Stomach (tissue), 9 donors: ENCODE data around the gene VRK3. TPM values are rescaled to one million over a fixed set of nuclear protein-coding genes. Genes with fewer than 3 reads are reported as not detected.

Experiments
- DNase-seq, 2 donors: peaks; one replicate each; pipeline versions ENCODE4 v3.0.0 to v3.0.0-alpha.2; 2013 to 2019
- H3K27ac ChIP-seq, 5 donors: fragments of 200-600 bp in 4 of 5; sonication (generic) in 4 of 5; one replicate each; pipeline ENCODE4 v1.5.1; 2013 to 2019; ENCODE audit warnings: mild to moderate bottlenecking in 1 of 5, moderate library complexity in 1 of 5
- H3K27me3 ChIP-seq, 3 donors: fragments of 200-600 bp; sonication (generic); one replicate each; pipeline ENCODE4 v1.5.1; 2017 to 2019; ENCODE audit warnings: mixed run types in 1 of 3
- H3K36me3 ChIP-seq, 4 donors: fragments of 200-600 bp; sonication (generic); 1 replicate in 3 of 4; 2 replicates in 1 of 4; pipeline ENCODE4 v1.5.1; 2016 to 2019
- H3K4me1 ChIP-seq, 4 donors: fragments of 200-600 bp; sonication (generic); one replicate each; pipeline ENCODE4 v1.5.1; 2016 to 2019
- H3K4me3 ChIP-seq, 4 donors: fragments of 200-600 bp; sonication (generic) in 3 of 4; one replicate each; pipeline ENCODE4 v1.5.1; 2016 to 2019; ENCODE audit warnings: mild to moderate bottlenecking in 1 of 4
- H3K9me3 ChIP-seq, 4 donors: fragments of 200-600 bp; sonication (generic); one replicate each; pipeline ENCODE4 v1.5.1; 2016 to 2019
- CTCF ChIP-seq, 7 experiments: fragments of 450-650 bp in 4 of 7; fragments of 200-600 bp in 3 of 7; sonication (generic) in 3 of 7; IDR thresholded peaks; one replicate each; pipeline ENCODE4 v1.5.1; 2016 to 2019; ENCODE audit warnings: antibody characterized with exemption in 7 of 7, control low read depth in 2 of 7, mild to moderate bottlenecking in 1 of 7
- EP300 ChIP-seq: sonication (generic); formaldehyde crosslinking; IDR thresholded peaks from one replicate; pipeline ENCODE4 v1.6.1; 2017; ENCODE audit warnings: antibody characterized with exemption
- POLR2A ChIP-seq, 4 donors: fragments of 450-650 bp; IDR thresholded peaks; one replicate each; pipeline ENCODE4 v1.6.1; 2016; ENCODE audit warnings: antibody characterized with exemption in 4 of 4, control low read depth in 2 of 4, mild to moderate bottlenecking in 1 of 4, moderate library complexity in 1 of 4
- POLR2AphosphoS5 ChIP-seq, 3 donors: sonication (generic); formaldehyde crosslinking; IDR thresholded peaks; one replicate each; pipeline ENCODE4 v1.6.1; 2016; ENCODE audit warnings: antibody characterized with exemption in 3 of 3
- WGBS, 5 donors: extraction: QIAGEN DNeasy Blood & Tissue Kit in 3 of 5; methylation state at CpG; one replicate each; pipeline versions ENCODE4 v1.1.5 to v1.1.7; 2013 to 2018; 5-methylcytosine and 5-hydroxymethylcytosine counted together
- intact Hi-C: fragments of 100-400 bp; cut with DNase I; formaldehyde crosslinking; loops from one replicate; pipeline ENCODE4 v1.15.1; 2023; ENCODE audit warnings: low total_unique reads
- polyA plus RNA-seq, 3 donors: library from polyadenylated mRNA; stranded (reverse); fragments of 200-250 nt; gene quantifications; one replicate each; pipeline ENCODE4 v1.2.3, GENCODE V29; 2013
- total RNA-seq, 5 donors: library from RNA; depleted of rRNA; stranded (reverse); fragments of >200 nt; gene quantifications; one replicate each; pipeline versions ENCODE4 v1.1.0 to v1.2.3, GENCODE V29; 2014 to 2016
- donor health status: healthy with polysubstance abuse.
- donor health status: Bipolar disorder and iron deficiency.
- donor health status: healthy.

VRK3 gene
- total and polyA plus RNA-seq, 8 donors, result 3.5 to 39.7 (median 22.8) TPM

- H3K36me3 ChIP-seq, result no peaks in the 10 kb centered on the region
- no peaks in the 10 kb centered on the region for H3K9me3 ChIP-seq
- H3K27ac ChIP-seq, result no peak overlapping the region
- intact Hi-C loops, result no loop called here
- no peak overlapping the region for H3K4me3 ChIP-seq
- peaks cover 12 to 41% (median 27%) of the 10 kb centered on the region in 4 donors for H3K4me1 ChIP-seq
- TF ChIP-seq POLR2AphosphoS5 (IDR thresholded peaks at IDR 0.05) (no peak), POLR2A (IDR thresholded peaks at IDR 0.05) (no peak), CTCF (IDR thresholded peaks at IDR 0.05) (no peak), EP300 (no peak)
- WGBS, 5 donors, result 64 to 72% (median 66%) methylated on average over 8 to 9 of the region's 9 CpGs
- peaks cover 0 to 27% (median 0%) of the 10 kb centered on the region in 3 donors for H3K27me3 ChIP-seq
- DNase-seq, result no peak
Measured at GRCh38 chr19:49951806-49952478, 73.2 kb downstream of the VRK3 start.

- WGBS, 5 donors, result 86 to 89% (median 87%) methylated on average over 12 to 13 of the region's 13 CpGs
- DNase-seq, result no peak
Measured at GRCh38 chr19:49950956-49951526, 74.1 kb downstream of the VRK3 start.

GRCh38 chr19:49950590-49950948 is 74.6 kb downstream of the VRK3 start:
- H3K27me3 ChIP-seq, result peaks cover 0 to 35% (median 0%) of the 10 kb centered on the region in 3 donors
- TF ChIP-seq EP300, result no peak
- TF ChIP-seq CTCF (IDR thresholded peaks at IDR 0.05), result no peak
- no peak for TF ChIP-seq POLR2A (IDR thresholded peaks at IDR 0.05)
- no peak for TF ChIP-seq POLR2AphosphoS5 (IDR thresholded peaks at IDR 0.05)
- no peaks in the 10 kb centered on the region for H3K9me3 ChIP-seq
- H3K4me3 ChIP-seq, result no peak overlapping the region
- intact Hi-C loops, result no loop called here
- WGBS, 5 donors, result 74 to 89% (median 85%) methylated on average over 5 of the region's 5 CpGs
- H3K36me3 ChIP-seq, result no peaks in the 10 kb centered on the region
- H3K4me1 ChIP-seq, result peaks cover 12 to 39% (median 26%) of the 10 kb centered on the region in 4 donors
- DNase-seq, result no peak
- no peak overlapping the region for H3K27ac ChIP-seq

More at GRCh38 chr19:49950956-49951526, 74.1 kb downstream of the VRK3 start:
- TF ChIP-seq CTCF (IDR thresholded peaks at IDR 0.05), result no peak
- TF ChIP-seq POLR2AphosphoS5 (IDR thresholded peaks at IDR 0.05), result no peak
- no peak for TF ChIP-seq EP300
- no peak for TF ChIP-seq POLR2A (IDR thresholded peaks at IDR 0.05)
- no peak overlapping the region for H3K4me3 ChIP-seq
- peaks cover 12 to 41% (median 27%) of the 10 kb centered on the region in 4 donors for H3K4me1 ChIP-seq
- H3K27me3 ChIP-seq, result peaks cover 0 to 35% (median 0%) of the 10 kb centered on the region in 3 donors
- H3K36me3 ChIP-seq, result no peaks in the 10 kb centered on the region
- intact Hi-C loops, result no loop called here
- no peak overlapping the region for H3K27ac ChIP-seq
- no peaks in the 10 kb centered on the region for H3K9me3 ChIP-seq

GRCh38 chr19:49949742-49950589 is 75.2 kb downstream of the VRK3 start:
- H3K4me1 ChIP-seq, result peaks cover 9 to 32% (median 22%) of the 10 kb centered on the region in 4 donors
- no peak for TF ChIP-seq POLR2A (IDR thresholded peaks at IDR 0.05)
- TF ChIP-seq EP300, result no peak
- TF ChIP-seq POLR2AphosphoS5 (IDR thresholded peaks at IDR 0.05), result no peak
- TF ChIP-seq CTCF (IDR thresholded peaks at IDR 0.05), result no peak
- intact Hi-C loops, result no loop called here
- WGBS, 5 donors, result 71 to 85% (median 77%) methylated on average over 10 to 11 of the region's 11 CpGs
- no peak overlapping the region for H3K27ac ChIP-seq
- no peaks in the 10 kb centered on the region for H3K9me3 ChIP-seq
- peaks cover 0 to 35% (median 0%) of the 10 kb centered on the region in 3 donors for H3K27me3 ChIP-seq
- H3K36me3 ChIP-seq, result no peaks in the 10 kb centered on the region
- DNase-seq, result no peak
- H3K4me3 ChIP-seq, result no peak overlapping the region
